Measurements from ENCODE around the gene WDR3. TPM values are rescaled to one million over a fixed set of nuclear protein-coding genes. Genes with fewer than 3 reads are reported as not detected.
A peak's percentile ranks its signal among the peaks of the same experiment; 100 is the strongest.

WDR3 gene
- total RNA-seq (ENCODE audit: low replicate concordance): 13.4 and 22.1 TPM in 2 replicates

DNA sequence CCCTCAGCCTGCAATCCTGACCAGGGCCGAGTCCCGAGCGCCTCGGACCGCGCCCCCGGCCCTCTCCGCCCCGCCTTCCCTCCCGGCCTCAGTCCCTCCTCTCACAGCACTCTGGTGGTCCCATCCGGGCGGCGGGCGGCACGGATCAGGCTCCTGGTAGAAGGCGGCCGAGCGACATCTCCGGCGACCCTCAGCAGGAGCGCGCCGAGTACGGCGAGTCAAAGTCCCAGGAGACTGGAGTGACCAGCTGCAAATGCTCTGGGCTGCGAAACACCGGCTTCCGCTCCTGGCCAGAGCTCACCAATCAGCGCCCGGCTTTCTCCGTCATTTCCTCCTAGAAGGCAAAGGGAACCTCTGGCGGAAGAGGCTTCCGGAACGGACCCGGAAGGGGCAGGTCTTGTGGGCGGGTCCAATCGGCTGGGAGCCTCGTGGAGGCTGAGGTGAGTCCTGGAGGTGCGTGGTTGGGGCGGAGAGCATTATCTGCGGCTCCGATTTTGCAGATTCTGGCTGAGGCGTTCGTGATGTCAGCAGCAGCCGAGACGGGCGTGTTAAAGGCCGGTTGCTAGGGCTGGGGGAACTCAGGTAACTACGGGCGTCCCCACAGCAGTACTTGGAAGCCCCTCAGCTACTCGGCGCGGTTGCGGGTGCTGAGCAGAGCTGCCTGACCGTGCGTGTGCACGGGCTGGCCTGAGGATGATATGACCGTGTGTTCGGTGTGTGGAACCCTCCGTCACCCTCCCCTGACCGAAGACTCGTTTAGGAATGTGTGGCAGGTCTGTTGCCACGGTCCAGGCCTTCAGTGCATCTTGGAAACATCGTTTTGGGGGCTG is at the start of gene WDR3, which contains the start of gene GDAP2:
WDR3 (plus strand) TSS at position 397 of the 830 bp plus-strand sequence. CDS start 3,581 bp downstream, outside the sequence.
GDAP2 (minus strand) TSS at position 279 of the 830 bp plus-strand sequence. CDS start 9,264 bp downstream, outside the sequence.
- TF ChIP-seq, protein P1, sequence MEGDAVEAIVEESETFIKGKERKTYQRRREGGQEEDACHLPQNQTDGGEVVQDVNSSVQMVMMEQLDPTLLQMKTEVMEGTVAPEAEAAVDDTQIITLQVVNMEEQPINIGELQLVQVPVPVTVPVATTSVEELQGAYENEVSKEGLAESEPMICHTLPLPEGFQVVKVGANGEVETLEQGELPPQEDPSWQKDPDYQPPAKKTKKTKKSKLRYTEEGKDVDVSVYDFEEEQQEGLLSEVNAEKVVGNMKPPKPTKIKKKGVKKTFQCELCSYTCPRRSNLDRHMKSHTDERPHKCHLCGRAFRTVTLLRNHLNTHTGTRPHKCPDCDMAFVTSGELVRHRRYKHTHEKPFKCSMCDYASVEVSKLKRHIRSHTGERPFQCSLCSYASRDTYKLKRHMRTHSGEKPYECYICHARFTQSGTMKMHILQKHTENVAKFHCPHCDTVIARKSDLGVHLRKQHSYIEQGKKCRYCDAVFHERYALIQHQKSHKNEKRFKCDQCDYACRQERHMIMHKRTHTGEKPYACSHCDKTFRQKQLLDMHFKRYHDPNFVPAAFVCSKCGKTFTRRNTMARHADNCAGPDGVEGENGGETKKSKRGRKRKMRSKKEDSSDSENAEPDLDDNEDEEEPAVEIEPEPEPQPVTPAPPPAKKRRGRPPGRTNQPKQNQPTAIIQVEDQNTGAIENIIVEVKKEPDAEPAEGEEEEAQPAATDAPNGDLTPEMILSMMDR (IDR thresholded peaks at IDR 0.05; ENCODE audit: insufficient read depth, low read length): no peak
- DNase-seq (ENCODE audit: low read depth): peak; percentile 95
- peak within 1 kb of the TSS; percentile 83 for H3K4me3 ChIP-seq (ENCODE audit: low read depth, low read length)

DNA sequence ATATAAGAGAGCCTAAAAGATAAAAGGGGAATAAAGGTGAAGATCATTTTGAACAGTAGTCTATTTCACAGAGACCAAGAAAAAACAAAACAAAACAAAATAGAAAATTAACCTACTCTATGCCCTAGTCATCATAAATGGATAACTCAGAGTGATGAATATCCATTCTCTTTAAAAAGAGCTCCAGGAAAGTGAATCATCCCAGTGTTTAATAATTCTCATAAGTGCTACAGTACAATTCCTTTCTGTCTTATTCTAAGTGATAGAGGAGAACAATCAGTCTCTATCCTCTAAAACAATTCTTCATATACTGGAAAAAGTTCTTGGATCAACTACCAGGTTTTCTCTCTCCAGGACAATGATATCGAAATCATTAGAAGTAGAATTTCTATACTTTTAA is 45.9 kb upstream of the WDR3 start:
- TF ChIP-seq, protein P1 (IDR thresholded peaks at IDR 0.05; ENCODE audit: insufficient read depth, low read length): no peak
- no peak overlapping the region for H3K4me3 ChIP-seq (ENCODE audit: low read depth, low read length)
- no peak for DNase-seq (ENCODE audit: low read depth)

DNA sequence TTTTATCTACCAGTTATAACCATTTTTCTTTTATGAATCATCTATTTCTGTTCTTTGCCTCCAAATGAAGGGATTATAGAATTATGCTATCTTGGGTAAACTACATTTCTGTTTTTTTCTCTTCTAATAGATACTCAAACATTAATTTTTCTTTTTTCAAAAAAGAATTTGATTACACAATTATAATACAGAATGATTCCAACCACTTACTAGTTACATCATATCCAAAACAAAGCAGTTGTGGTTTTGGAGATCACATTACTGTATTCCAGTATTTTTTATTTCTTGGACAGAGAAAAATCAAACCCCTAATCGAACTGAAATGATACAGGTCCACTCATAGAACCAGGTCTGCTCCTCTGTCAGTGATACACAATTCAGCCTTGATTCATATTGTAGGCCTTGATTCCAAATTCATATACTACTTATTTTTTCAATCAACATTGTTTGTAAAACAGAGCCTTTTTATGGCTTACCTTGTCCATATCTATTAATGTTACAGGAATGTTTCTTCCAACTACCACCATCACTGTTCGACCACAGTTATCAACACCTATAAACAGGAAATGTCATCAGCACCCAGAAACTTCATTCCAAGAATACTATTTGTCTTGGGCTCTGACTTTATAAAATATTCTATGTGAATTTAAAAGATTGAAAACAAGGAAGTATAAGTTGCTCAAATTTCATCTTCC is 43.3 kb upstream of the WDR3 start:
- TF ChIP-seq, protein P1 (IDR thresholded peaks at IDR 0.05; ENCODE audit: insufficient read depth, low read length): no peak
- H3K4me3 ChIP-seq (ENCODE audit: low read depth, low read length): no peak overlapping the region
- peak; percentile 58 for DNase-seq (ENCODE audit: low read depth)

DNA sequence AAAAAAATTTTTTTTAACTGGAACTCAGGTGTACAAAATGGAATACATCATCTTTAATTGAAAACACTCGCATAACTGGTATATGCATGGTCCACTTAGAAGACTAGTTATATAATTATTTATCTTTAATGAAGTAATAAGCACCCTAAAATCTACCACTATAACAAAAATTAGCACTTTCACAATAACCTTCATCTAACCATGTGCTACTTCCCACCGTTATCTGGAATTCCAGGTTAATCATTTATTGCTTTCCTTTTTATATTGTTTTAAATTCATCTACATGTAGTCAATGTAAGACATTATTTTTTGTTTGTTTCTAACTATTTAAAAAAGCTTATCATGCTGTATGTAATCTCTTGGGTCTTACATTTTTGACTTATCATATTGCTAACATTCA is 39.1 kb upstream of the WDR3 start:
- no peak for DNase-seq (ENCODE audit: low read depth)
- TF ChIP-seq, protein P1 (IDR thresholded peaks at IDR 0.05; ENCODE audit: insufficient read depth, low read length): no peak

DNA sequence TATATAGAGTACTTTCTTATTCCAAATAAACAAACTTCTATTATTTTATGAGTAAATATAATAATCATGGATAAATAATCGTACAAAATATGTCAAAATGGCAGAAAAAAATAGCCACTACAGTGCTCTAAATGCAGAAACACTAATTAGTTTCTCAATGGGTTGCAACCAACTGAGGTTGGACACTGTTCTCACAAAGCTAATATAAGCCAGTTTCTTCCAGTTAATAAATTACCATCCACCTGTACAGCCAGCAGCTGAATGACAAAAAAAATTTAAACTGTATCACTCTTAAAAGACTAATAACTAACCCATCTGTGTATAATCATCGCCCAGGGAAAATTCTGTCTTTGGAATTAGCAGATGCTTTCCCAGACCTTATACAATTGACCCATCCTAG is 37.0 kb upstream of the WDR3 start:
- no peak overlapping the region for H3K4me3 ChIP-seq (ENCODE audit: low read depth, low read length)
- TF ChIP-seq, protein P1 (IDR thresholded peaks at IDR 0.05; ENCODE audit: insufficient read depth, low read length): no peak
- DNase-seq (ENCODE audit: low read depth): no peak

More for the DNA sequence above, 39.1 kb upstream of the WDR3 start:
- H3K4me3 ChIP-seq (ENCODE audit: low read depth, low read length): no peak overlapping the region

DNA sequence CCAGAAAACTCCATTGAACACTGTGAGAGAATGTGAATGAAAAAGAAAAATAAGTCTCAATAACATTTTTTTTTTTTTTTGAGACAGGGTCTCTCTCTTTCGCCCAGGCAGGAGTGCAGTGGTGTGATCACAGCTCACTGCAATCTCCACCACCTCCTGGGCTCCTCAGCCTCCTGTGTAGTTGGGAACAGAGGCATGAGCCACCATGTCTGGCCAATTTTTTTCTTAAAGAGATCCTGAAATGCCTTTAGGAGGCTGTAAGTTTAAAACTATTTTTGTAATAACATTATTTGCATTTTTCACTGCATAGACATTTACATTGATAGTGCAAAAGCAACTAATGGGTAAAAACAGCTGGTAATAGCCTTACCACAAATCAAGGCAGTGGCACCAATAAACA is 35.5 kb upstream of the WDR3 start:
- no peak for DNase-seq (ENCODE audit: low read depth)
- no peak overlapping the region for H3K4me3 ChIP-seq (ENCODE audit: low read depth, low read length)
- TF ChIP-seq, protein P1 (IDR thresholded peaks at IDR 0.05; ENCODE audit: insufficient read depth, low read length): no peak

All from fibroblast of the aortic adventitia (primary cell).